Ishikawa (cell line): ENCODE measurements around the gene TBCD.
A peak's percentile ranks its signal among the peaks of the same experiment; 100 is the strongest.

ENCODE experiments used
- CEBPB ChIP-seq: IDR thresholded peaks from 2 replicates; pipeline ENCODE4 v1.6.1; 2012
- CREB1 ChIP-seq: IDR thresholded peaks from 2 replicates; pipeline ENCODE4 v1.6.1; 2012; ENCODE audit warnings: low read depth
- EGR1 ChIP-seq: IDR thresholded peaks from 2 replicates; pipeline ENCODE4 v1.6.1; 2012
- EP300 ChIP-seq: IDR thresholded peaks from 2 replicates; pipeline ENCODE4 v1.6.1; 2012; ENCODE audit warnings: borderline replicate concordance
- FOXM1 ChIP-seq: IDR thresholded peaks from 2 replicates; pipeline ENCODE4 v1.6.1; 2012; ENCODE audit warnings: low read depth, borderline replicate concordance
- MAX ChIP-seq: IDR thresholded peaks from 2 replicates; pipeline ENCODE4 v1.6.1; 2012
- NFIC ChIP-seq: IDR thresholded peaks from 2 replicates; pipeline ENCODE4 v1.6.1; 2012
- RAD21 ChIP-seq: IDR thresholded peaks from 2 replicates; pipeline ENCODE4 v1.6.1; 2012; ENCODE audit warnings: low read depth
- TAF1 ChIP-seq: IDR thresholded peaks from 2 replicates; pipeline ENCODE4 v1.6.1; 2012; ENCODE audit warnings: low read depth, mild to moderate bottlenecking
- TCF12 ChIP-seq: IDR thresholded peaks from 2 replicates; pipeline ENCODE4 v1.6.1; 2012; ENCODE audit warnings: low read depth
- TEAD4 ChIP-seq: IDR thresholded peaks from 2 replicates; pipeline ENCODE4 v1.6.1; 2012
- USF1 ChIP-seq: IDR thresholded peaks from 2 replicates; pipeline ENCODE4 v1.6.1; 2012
- YY1 ChIP-seq: IDR thresholded peaks from 2 replicates; pipeline ENCODE4 v1.6.1; 2012; ENCODE audit warnings: low read depth
- ZBTB7A ChIP-seq: IDR thresholded peaks from 2 replicates; pipeline ENCODE4 v1.6.1; 2012; ENCODE audit warnings: low read depth
- TF ChIP-seq, protein P1 (sequence below): IDR thresholded peaks from 2 replicates; pipeline ENCODE4 v1.6.1; 2012; ENCODE audit warnings: low read depth, mild to moderate bottlenecking

Gene TBCD

DNA sequence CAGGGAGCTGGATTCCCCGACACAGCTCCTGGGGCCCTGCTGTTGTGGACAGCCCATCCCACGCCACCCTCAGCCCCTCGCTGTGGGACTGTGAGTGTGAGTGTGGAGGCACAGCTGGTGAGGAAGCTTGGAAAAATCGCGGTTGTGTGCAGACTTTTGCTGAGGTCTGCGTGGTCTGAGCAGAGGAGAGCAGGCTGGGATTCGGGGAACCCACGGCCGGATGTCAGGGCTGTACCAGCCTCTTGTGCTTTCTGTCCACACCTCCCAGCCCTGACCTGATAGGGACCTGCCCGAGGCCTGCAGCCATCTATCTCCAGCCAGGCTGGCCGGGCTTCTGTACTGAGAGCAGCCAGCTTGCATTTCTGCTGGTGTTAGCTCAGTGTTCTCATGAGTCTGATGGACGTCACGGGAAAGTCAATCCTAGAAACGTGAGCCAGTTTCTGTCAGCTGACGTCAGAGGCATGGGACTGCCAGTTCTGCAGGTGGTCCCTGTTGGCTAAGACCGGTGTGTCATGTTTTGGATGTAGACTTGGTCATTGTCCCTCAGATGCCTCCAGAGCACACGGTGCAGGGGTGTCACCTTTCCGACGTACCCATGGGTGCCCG lies 160.7 kb downstream of the TBCD start:
- TF ChIP-seq EGR1, result no peak
- TF ChIP-seq RAD21, result no peak
- no peak for TF ChIP-seq YY1
- no peak for TF ChIP-seq EP300

DNA sequence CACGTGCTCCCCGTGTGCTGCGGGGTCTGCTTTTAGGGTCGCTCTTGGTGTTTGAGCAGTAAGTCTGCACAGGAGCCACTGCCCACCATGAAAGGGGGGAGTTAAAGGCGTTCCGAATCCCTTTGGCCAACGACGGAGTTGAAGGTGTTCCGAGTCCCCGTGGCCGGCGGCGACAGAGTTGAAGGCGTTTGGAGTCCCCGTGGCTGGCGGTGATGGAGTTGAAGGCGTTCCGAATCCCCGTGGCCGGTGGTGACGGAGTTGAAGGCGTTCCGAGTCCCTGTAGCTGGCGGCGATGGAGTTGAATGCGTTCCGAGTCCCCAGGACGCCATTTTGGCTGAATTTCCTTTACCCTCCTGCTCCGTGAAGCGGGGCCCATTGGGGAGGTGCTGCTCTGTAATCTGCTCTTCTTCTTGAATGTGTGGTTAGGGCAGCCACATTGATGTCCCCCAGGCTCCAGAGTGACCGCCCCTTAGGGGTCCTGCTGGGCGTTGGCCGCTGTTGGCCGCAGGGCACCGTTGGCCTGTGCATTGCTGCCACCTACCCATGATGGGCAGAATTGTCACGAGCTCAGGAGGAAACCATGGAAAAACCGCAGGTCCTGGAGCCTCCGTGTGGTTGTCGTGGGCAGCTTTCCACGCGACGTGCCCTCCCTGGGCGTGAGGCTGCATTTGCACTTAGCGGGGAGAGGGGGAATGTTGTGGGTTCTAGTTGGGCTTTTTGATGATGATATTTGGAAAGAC lies 161.6 kb downstream of the TBCD start:
- peak; percentile 63 for TF ChIP-seq RAD21
- no peak for TF ChIP-seq TCF12

GRCh38 chr17:82914375-82914774 lies 162.5 kb downstream of the TBCD start:
- TF ChIP-seq USF1 (no peak), RAD21 (no peak)

DNA sequence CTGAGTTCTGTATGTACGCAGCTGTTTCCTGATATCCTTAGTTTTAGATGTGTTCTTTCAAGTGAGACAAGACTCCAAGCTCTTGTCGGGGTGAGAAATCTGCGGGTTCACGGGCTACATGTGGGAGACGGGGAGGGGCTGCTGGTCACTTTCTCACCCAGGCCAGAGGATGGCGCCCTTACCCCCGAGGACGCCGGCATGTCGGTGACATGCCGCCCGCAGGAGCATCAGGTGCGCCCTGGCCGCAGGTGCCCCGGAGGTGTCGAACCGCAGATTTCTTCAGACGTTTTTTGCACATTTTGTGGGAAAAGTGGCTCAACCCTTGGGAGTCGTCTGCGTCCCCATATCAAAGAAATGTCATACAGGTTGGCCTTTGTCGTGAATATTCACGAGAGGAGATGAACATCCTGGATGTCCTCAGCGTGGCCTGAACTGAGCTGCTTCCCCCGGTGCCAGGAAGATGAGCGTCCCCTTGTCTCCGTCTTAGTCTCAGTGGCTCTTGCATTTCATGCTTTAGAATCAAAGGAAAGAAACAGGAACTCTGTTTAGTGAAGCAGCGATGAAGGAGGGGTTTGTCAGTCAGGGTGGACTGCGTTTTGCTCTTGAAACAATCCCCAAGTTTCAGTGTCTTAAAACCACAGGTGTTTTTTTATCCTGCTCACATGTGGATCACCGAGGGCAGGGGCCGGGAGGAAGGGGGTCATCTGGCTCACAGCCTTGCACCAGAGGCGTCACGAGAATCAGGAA lies 163.3 kb downstream of the TBCD start:
- TF ChIP-seq RAD21 (peak; percentile 18; the same call in 1 of the 2 replicates), TEAD4 (no peak), EP300 (no peak), TCF12 (no peak), ZBTB7A (no peak)

DNA sequence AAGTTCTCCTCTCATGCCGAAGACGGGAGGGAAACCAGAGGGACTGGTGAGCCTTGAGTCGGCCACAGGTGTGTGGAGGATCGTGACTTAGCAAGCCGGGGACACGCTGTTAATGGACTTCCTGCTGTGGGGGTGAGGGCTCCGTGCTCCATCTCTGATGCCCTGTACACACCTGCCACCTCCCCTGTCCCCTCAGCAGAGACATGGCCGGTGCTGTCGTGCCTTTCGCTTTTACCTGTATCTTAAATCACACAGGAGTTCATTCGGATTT lies 163.8 kb downstream of the TBCD start:
- TF ChIP-seq CREB1, result no peak
- no peak for TF ChIP-seq NFIC
- TF ChIP-seq FOXM1, result no peak

DNA sequence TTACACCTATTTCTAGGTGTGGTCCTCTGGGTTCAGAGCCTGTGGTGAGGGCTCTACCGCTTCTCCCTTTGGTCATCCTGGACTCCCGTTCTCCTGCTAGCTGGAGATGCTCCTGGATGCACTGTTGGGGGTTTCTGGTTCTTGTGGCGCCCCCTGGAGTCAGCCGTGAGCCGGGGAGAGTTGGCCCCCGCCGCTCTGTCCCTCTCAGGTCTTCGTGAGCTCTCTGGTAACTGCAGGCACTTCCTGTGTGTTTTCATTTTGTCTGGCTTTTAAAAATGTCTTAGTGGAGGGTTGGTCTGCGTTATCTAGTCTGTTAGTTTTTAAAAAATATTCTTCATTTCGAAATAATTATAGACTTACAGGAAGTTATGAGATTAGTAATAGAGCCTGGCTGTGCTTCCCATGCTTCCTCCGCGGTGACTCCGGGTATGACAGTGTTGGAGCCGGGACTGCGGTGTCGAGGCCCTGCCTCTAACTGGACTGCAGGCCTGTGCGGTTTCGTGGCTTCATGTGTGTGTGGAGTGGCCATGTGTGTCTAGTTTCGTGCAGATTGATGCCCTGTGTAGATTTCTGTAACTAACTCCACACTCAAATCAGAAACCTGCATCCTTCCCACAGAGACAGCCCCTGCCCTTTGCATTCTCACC lies 166.0 kb downstream of the TBCD start:
- TF ChIP-seq NFIC, result no peak
- peak; percentile 51 for TF ChIP-seq RAD21
- no peak for TF ChIP-seq TEAD4

DNA sequence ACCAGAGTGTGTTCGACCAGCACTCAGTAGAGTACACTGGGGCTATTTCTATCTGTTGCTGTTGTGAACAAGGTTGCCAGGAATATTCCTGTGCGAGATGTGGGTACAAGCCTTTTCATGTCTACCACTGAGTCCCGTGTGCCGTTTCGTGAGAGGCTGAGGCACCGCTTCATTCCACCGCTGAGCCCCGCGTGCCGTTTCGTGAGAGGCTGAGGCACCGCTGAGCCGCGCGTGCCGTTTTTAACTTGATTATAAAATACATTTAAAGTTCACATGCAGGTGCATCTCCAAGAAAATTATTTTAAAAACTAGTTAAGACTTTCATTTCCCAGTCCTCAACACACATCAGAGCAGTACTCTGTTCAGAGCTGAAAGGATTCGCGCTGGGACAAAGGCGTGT lies 166.6 kb downstream of the TBCD start:
- TF ChIP-seq, protein P1, sequence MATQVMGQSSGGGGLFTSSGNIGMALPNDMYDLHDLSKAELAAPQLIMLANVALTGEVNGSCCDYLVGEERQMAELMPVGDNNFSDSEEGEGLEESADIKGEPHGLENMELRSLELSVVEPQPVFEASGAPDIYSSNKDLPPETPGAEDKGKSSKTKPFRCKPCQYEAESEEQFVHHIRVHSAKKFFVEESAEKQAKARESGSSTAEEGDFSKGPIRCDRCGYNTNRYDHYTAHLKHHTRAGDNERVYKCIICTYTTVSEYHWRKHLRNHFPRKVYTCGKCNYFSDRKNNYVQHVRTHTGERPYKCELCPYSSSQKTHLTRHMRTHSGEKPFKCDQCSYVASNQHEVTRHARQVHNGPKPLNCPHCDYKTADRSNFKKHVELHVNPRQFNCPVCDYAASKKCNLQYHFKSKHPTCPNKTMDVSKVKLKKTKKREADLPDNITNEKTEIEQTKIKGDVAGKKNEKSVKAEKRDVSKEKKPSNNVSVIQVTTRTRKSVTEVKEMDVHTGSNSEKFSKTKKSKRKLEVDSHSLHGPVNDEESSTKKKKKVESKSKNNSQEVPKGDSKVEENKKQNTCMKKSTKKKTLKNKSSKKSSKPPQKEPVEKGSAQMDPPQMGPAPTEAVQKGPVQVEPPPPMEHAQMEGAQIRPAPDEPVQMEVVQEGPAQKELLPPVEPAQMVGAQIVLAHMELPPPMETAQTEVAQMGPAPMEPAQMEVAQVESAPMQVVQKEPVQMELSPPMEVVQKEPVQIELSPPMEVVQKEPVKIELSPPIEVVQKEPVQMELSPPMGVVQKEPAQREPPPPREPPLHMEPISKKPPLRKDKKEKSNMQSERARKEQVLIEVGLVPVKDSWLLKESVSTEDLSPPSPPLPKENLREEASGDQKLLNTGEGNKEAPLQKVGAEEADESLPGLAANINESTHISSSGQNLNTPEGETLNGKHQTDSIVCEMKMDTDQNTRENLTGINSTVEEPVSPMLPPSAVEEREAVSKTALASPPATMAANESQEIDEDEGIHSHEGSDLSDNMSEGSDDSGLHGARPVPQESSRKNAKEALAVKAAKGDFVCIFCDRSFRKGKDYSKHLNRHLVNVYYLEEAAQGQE, result no peak
- TF ChIP-seq ZBTB7A, result no peak
- no peak for TF ChIP-seq FOXM1
- TF ChIP-seq CREB1, result no peak
- TF ChIP-seq TEAD4, result no peak
- no peak for TF ChIP-seq NFIC
- no peak for TF ChIP-seq TCF12
- TF ChIP-seq EGR1, result no peak
- TF ChIP-seq TAF1, result no peak
- TF ChIP-seq EP300, result no peak

GRCh38 chr17:82920150-82920549 lies 168.3 kb downstream of the TBCD start:
- TF ChIP-seq TEAD4 (no peak), USF1 (no peak), ZBTB7A (no peak), EP300 (no peak)

- no peak for TF ChIP-seq MAX
- TF ChIP-seq EP300, result no peak
- TF ChIP-seq, protein P1, result no peak
- no peak for TF ChIP-seq CEBPB
- no peak for TF ChIP-seq YY1
- TF ChIP-seq TEAD4, result no peak
- TF ChIP-seq CREB1, result no peak
- TF ChIP-seq TAF1, result no peak
- TF ChIP-seq ZBTB7A, result no peak
- TF ChIP-seq NFIC, result no peak
These were observed 168.8 kb downstream of the TBCD start for GRCh38 chr17:82920715-82921114.
